T-cell (primary cell): ENCODE results near the gene BEX3. TPM values are rescaled to one million over a fixed set of nuclear protein-coding genes. Genes with fewer than 3 reads are reported as not detected.
"Not testable (repeated sequence)": the region's sequence is repeated elsewhere in the genome, so short reads cannot be mapped to it uniquely, and the experiment has no call there.

Experiments used
- ATAC-seq, 4 experiments: fragments of 200-7000 bp in 3 of 4; fragments of 150-1000 bp in 1 of 4; cut with Tn5 transposase; replicated peaks in 1 of 4; 1 replicate in 3 of 4; 2 replicates in 1 of 4; pipeline ENCODE4 v1.10.0; 2021; ENCODE audit warnings: moderate library complexity in 3 of 4, mild to moderate bottlenecking in 2 of 4, moderate number of reproducible peaks in 1 of 4
- CTCF ChIA-PET, 2 donors: fragments of 300-600 bp; sonication (Branson Sonifier 250); formaldehyde crosslinking; loops; one replicate each; lab custom pipeline; 2022; ENCODE audit warnings: antibody characterized with exemption in 2 of 2; lab: Charles Lee
- POLR2A ChIA-PET, 2 donors: fragments of 300-600 bp; sonication (Branson Sonifier 250); formaldehyde crosslinking; loops; one replicate each; lab custom pipeline; 2022; ENCODE audit warnings: antibody characterized with exemption in 2 of 2; lab: Charles Lee
- DNase-seq, 35 experiments: peaks; one replicate each; pipeline versions ENCODE4 v3.0.0 to v3.0.0-alpha.2; 2013 to 2023
- H3K27ac ChIP-seq: one replicate; pipeline ENCODE4 v1.5.1; 2013; ENCODE audit warnings: low read length
- H3K27me3 ChIP-seq, 2 experiments: replicated peaks in 1 of 2; 1 replicate in 1 of 2; 2 replicates in 1 of 2; pipeline versions ENCODE4 v1.6.1 to v1.7.0; 2013; ENCODE audit warnings: low read length in 1 of 2, mixed read lengths in 1 of 2; ENCODE audit not compliant: control insufficient read depth in 2 of 2, insufficient read depth in 2 of 2; ENCODE audit errors: extremely low read depth in 1 of 2
- H3K36me3 ChIP-seq, 2 donors: 1 replicate in 1 of 2; 2 replicates in 1 of 2; pipeline versions ENCODE4 v1.6.1 to v1.7.0; 2013; ENCODE audit warnings: low read length in 1 of 2; ENCODE audit not compliant: control insufficient read depth in 2 of 2, insufficient read depth in 1 of 2; ENCODE audit errors: extremely low read depth in 1 of 2
- H3K4me1 ChIP-seq, 2 experiments: 1 replicate in 1 of 2; 2 replicates in 1 of 2; pipeline versions ENCODE4 v1.6.1 to v1.7.0; 2013; ENCODE audit warnings: low read length in 2 of 2, mixed read lengths in 1 of 2; ENCODE audit not compliant: insufficient read depth in 2 of 2, control insufficient read depth in 1 of 2; ENCODE audit errors: extremely low read depth in 1 of 2
- H3K4me3 ChIP-seq, 2 donors: 1 replicate in 1 of 2; 2 replicates in 1 of 2; pipeline versions ENCODE4 v1.5.1 to v1.7.0; 2013; ENCODE audit warnings: mild to moderate bottlenecking in 2 of 2, low read length in 1 of 2, moderate library complexity in 1 of 2; ENCODE audit not compliant: control insufficient read depth in 1 of 2; ENCODE audit errors: extremely low read depth in 1 of 2
- H3K9me3 ChIP-seq: 2 replicates; pipeline ENCODE4 v1.7.0; 2013
- H3K27ac Mint-ChIP-seq, 2 donors: one replicate each; pipeline ENCODE4 v1.8.0; 2020 to 2021; ENCODE audit warnings: mild to moderate bottlenecking in 2 of 2, mixed read lengths in 2 of 2
- H3K27me3 Mint-ChIP-seq, 2 donors: one replicate each; pipeline ENCODE4 v1.8.0; 2021 to 2022; ENCODE audit warnings: mixed read lengths in 2 of 2
- H3K36me3 Mint-ChIP-seq: one replicate; pipeline ENCODE4 v1.8.0; 2021; ENCODE audit warnings: mixed read lengths
- H3K4me1 Mint-ChIP-seq, 3 donors: one replicate each; pipeline ENCODE4 v1.8.0; 2020 to 2022; ENCODE audit warnings: mixed read lengths in 3 of 3, mild to moderate bottlenecking in 1 of 3
- H3K4me3 Mint-ChIP-seq, 3 donors: one replicate each; pipeline ENCODE4 v1.8.0; 2020 to 2022; ENCODE audit warnings: mild to moderate bottlenecking in 3 of 3, mixed read lengths in 3 of 3, moderate library complexity in 3 of 3
- H3K9me3 Mint-ChIP-seq, 3 donors: one replicate each; pipeline ENCODE4 v1.8.0; 2020 to 2022; ENCODE audit warnings: mixed read lengths in 3 of 3
- WGBS: methylation state at CpG from one replicate; pipeline ENCODE4 v1.1.5; 2013; ENCODE audit warnings: missing lambda C conversion rate; ENCODE audit not compliant: insufficient coverage; 5-methylcytosine and 5-hydroxymethylcytosine counted together
- total RNA-seq, 35 experiments: library from RNA in 6 of 35; stranded (reverse) in 6 of 35; fragments of 120-200 nt in 1 of 35; gene quantifications; one replicate each; pipeline versions ENCODE4 v1.2.1 to v1.2.4 and lab custom pipeline; 2013 to 2026

The BEX3 gene
- total RNA-seq, 5 donors from 2014 or later (not counting 1 experiment from before 2014, with no cell fraction given) = 17.7 to 41.5 (median 27.7) TPM

DNA sequence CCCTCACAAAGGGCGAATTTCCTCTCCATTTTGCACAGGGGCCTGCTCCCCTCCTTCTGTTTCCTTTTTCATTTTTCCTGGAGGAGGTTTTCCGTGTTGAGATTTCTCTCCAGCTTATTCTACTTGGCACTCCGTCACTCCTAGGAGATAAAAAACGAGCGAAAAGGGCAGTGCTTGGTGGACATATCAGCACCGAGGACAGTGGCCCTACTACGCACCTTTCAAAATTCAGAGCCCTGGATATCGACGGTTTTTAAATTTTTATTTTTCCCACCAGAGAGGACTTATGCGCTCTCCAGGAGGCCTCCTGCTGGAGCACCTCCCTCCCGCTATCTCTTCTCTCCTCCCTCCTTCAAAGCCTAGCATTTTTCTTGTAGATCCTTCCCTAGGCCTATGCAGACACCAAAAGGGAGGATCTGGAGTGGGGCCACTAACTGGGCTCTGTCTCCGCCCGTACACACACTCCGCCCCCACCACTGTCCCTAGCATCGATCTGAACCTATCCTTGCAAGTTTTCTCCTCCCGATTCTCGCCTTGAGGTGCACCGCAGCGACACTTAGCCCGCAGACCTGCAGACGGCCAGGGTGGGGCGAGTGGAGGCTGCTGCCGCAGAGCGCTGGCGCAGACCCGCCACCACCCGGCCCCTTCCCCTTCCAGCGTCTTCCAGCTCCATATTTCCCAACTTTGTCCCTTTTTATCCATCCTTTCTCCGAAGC, 28.5 kb upstream of the BEX3 start:
- no peaks in the 10 kb centered on the region for H3K9me3 Mint-ChIP-seq
- POLR2A ChIA-PET = no interaction called here
- ATAC-seq = no peak
- whole genome bisulfite sequencing = 86% methylated on average over 10 of the region's 29 CpGs
- H3K36me3 ChIP-seq = no peaks in the 10 kb centered on the region
- no peak overlapping the region for H3K4me3 Mint-ChIP-seq
- H3K27me3 ChIP-seq = peaks cover 0 to 3% of the 10 kb centered on the region in 2 experiments
- no peaks in the 10 kb centered on the region for H3K36me3 Mint-ChIP-seq
- H3K27ac Mint-ChIP-seq = no peak overlapping the region
- CTCF ChIA-PET = no interaction called here
- H3K4me3 ChIP-seq = no peak overlapping the region
- H3K27ac ChIP-seq = no peak overlapping the region
- peaks cover 0 to 4% (median 4%) of the 10 kb centered on the region in 3 donors for H3K4me1 Mint-ChIP-seq
- no peaks in the 10 kb centered on the region for H3K9me3 ChIP-seq
- no peak for DNase-seq
- peaks cover 4 to 30% of the 10 kb centered on the region in 2 donors for H3K27me3 Mint-ChIP-seq
- H3K4me1 ChIP-seq = no peaks in the 10 kb centered on the region

DNA sequence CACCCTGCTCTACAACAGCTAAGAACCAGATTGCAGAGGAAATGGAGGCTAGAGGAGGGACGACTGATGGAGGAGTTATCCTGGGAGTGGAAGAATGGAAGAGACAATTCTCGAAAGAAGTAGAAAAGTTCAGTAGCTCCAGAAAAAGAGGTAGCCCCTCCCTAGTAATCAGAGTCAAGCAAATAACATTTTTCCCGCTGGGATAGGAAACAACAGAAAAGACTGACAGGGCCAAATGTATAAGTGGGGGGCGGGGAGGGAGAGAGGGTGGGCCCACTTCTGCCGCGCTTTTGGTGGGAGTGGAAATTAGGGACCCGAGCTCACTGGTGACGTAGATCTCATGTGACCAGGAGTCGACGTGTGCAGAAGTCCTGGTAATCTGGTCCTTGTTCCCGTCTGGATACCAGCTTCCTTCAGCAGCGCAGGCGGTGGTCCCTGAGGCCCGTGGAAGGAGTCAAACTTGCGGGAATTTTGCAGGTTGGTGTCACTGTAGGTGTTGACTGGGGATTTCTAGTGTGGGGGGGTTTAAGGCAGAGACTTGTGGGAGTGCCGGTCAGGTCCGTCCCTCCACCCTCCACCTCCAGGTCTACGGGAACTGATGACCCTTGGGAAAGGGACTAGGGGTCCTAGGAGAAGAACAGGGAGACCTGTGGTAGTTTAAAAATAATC, 20.1 kb upstream of the BEX3 start, which contains the start of gene TCEAL9:
Gene TCEAL9, plus strand, starts transcription at position 377 of the 669 bp plus-strand sequence. CDS start 1,179 bp downstream, outside the sequence.
- DNase-seq = peak in 1 of 35 experiments; percentile 12
- Mint-ChIP-seq H3K27ac (peak within 1 kb of the TSS in 1 of 2 donors; percentile 75), H3K4me1 (peaks cover 5 to 13% (median 11%) of the 10 kb centered on the region in 3 donors), H3K27me3 (peaks cover 5 to 17% of the 10 kb centered on the region in 2 donors), H3K9me3 (no peaks in the 10 kb centered on the region), H3K36me3 (no peaks in the 10 kb centered on the region), H3K4me3 (peak within 1 kb of the TSS; percentile 74 to 86 (median 78))
- H3K9me3 ChIP-seq = no peaks in the 10 kb centered on the region
- 0% methylated on average over 9 of the region's 18 CpGs for WGBS
- H3K27me3 ChIP-seq = no peaks in the 10 kb centered on the region
- H3K4me3 ChIP-seq = peak within 1 kb of the TSS; percentile 54 to 88
- CTCF ChIA-PET = interaction anchor here in 1 of 2 donors (0.9 kb wide), 1 partner anchor 108 kb away, joined by 3 read pairs; no protein-coding TSS in a partner anchor
- no peak for ATAC-seq
- no peaks in the 10 kb centered on the region for H3K36me3 ChIP-seq
- H3K4me1 ChIP-seq = peaks cover 0 to 13% of the 10 kb centered on the region in 2 experiments
- POLR2A ChIA-PET = interaction anchor here (0.7 to 1.1 kb wide), 2 partner anchors 18 to 329 kb away, joined by 3 to 4 read pairs; no protein-coding TSS in a partner anchor
- H3K27ac ChIP-seq = no peak within 1 kb of the TSS

DNA sequence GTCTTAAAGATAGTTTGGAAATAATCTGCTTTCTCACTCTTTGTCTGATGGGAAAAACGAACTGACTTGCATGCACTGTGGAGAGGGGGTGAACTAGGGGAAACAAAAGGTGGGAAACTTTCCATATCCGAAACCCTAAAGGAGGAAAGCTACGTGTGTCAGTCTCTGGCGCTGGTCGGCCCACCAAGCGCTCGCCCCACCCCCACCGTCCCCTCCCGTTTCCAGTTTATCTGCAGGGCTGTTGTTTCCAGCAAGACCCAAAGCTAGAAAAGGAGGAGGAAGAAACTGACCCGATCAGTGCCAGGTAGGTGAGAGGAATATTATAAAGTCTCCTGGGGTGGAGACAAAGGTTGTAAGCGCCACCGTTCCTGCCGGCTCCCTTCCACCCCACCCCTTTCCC, 19.5 kb upstream of the BEX3 start:
- CTCF ChIA-PET = no interaction called here
- DNase-seq (peak in 1 of 35 experiments; percentile 8), ATAC-seq (no peak)
- no peaks in the 10 kb centered on the region for H3K9me3 Mint-ChIP-seq
- peak overlapping the region; percentile 74 to 86 (median 78) for H3K4me3 Mint-ChIP-seq
- POLR2A ChIA-PET = interaction anchor here (0.7 to 1.1 kb wide), 2 partner anchors 19 to 328 kb away, joined by 3 to 4 read pairs; no protein-coding TSS in a partner anchor
- no peak overlapping the region for H3K27ac Mint-ChIP-seq
- peak overlapping the region; percentile 54 to 88 for H3K4me3 ChIP-seq
- no peaks in the 10 kb centered on the region for H3K36me3 Mint-ChIP-seq
- peaks cover 5 to 13% (median 11%) of the 10 kb centered on the region in 3 donors for H3K4me1 Mint-ChIP-seq
- H3K27ac ChIP-seq = no peak overlapping the region
- H3K4me1 ChIP-seq = peaks cover 0 to 13% of the 10 kb centered on the region in 2 experiments
- H3K9me3 ChIP-seq = no peaks in the 10 kb centered on the region
- WGBS = no CpG with 5 or more reads among the region's 13 CpGs
- H3K27me3 ChIP-seq = no peaks in the 10 kb centered on the region
- H3K36me3 ChIP-seq = no peaks in the 10 kb centered on the region
- peaks cover 5 to 17% of the 10 kb centered on the region in 2 donors for H3K27me3 Mint-ChIP-seq

DNA sequence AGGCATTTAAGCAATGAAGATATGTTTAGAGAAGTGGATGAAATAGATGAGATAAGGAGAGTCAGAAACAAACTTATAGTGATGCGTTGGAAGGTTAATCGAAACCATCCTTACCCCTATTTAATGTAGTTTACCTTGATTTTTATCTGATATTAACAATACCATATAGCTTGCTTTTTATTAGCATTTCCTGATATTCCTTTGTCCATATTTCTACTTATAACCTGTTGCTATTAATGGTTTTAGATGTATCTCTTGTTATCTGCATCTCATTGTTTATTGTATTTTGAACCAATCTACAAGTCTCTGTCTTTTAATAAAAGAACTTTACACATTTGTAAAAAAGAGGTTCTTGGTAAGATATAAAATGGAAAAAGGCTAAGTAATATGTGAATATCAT, 18.5 kb upstream of the BEX3 start:
- Mint-ChIP-seq H3K27ac (no peak overlapping the region), H3K9me3 (no peaks in the 10 kb centered on the region), H3K36me3 (no peaks in the 10 kb centered on the region), H3K4me1 (peaks cover 5 to 13% (median 11%) of the 10 kb centered on the region in 3 donors), H3K4me3 (peak overlapping the region in 1 of 3 donors; percentile 10), H3K27me3 (peaks cover 5 to 17% of the 10 kb centered on the region in 2 donors)
- peaks cover 0 to 13% of the 10 kb centered on the region in 2 experiments for H3K4me1 ChIP-seq
- H3K36me3 ChIP-seq = no peaks in the 10 kb centered on the region
- H3K9me3 ChIP-seq = no peaks in the 10 kb centered on the region
- no CpG with 5 or more reads among the region's 2 CpGs for WGBS
- no peak overlapping the region for H3K27ac ChIP-seq
- no peak overlapping the region for H3K4me3 ChIP-seq
- POLR2A ChIA-PET = no interaction called here
- CTCF ChIA-PET = interaction anchor here in 1 of 2 donors (1.0 kb wide), 1 partner anchor 17 kb away, joined by 7 read pairs; no protein-coding TSS in a partner anchor
- no peak for ATAC-seq
- H3K27me3 ChIP-seq = no peaks in the 10 kb centered on the region
- no peak for DNase-seq

DNA sequence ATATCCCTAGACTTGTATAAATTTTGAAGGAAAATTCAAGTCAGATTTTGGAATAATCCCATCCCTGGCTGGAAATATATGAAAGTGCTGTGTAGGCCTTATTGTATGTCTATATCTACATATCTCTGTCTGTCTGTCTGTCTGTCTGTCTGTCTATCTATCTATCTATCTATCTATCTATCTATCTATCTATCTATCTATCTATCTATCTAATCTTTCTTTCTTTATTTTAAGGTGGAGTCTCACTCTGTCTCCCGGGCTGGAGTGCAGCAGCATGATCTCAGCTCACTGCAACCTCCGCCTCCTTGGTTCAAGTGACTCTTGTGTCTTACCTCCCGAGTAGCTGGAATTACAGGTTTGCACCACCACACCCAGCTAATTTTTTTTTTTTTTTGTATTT, 16.7 kb upstream of the BEX3 start:
- H3K4me1 Mint-ChIP-seq = peaks cover 5 to 13% (median 11%) of the 10 kb centered on the region in 3 donors
- POLR2A ChIA-PET = not testable (repeated sequence)

DNA sequence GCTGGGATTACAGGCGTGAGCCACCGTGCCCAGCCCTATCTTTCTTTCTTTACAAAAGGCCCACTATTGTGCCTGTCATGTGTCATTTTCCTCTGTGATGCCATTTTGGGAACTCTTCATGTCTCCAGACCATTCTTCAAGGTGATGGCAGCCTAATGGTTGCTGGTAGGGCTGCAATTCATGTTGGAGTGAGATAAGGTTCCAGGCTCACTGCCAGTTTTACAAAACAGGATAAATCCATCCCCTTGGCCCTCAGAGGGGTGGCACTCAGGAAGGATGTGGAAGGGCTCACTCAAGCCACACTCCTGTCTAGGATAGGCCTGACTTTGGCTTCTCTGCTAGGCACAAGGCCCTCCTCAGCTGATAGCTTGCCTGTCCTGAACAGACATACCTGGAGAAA, 16.2 kb upstream of the BEX3 start:
- WGBS = no CpG with 5 or more reads among the region's 2 CpGs

More for the DNA sequence above, 16.7 kb upstream of the BEX3 start:
- peaks cover 0 to 13% of the 10 kb centered on the region in 2 experiments for H3K4me1 ChIP-seq
- CTCF ChIA-PET, H3K4me3 Mint-ChIP-seq, H3K4me3 ChIP-seq, H3K36me3 Mint-ChIP-seq, H3K9me3 ChIP-seq, H3K27ac Mint-ChIP-seq, H3K9me3 Mint-ChIP-seq, H3K27me3 ChIP-seq, H3K27ac ChIP-seq, DNase-seq, H3K36me3 ChIP-seq, ATAC-seq, H3K27me3 Mint-ChIP-seq: not testable (repeated sequence)
- no CpG with 5 or more reads among the region's 3 CpGs for WGBS

More for the DNA sequence above, 16.2 kb upstream of the BEX3 start:
- Histone ChIP-seq H3K4me1 (peaks cover 0 to 13% of the 10 kb centered on the region in 2 experiments), H3K27ac (no peak overlapping the region), H3K27me3 (no peaks in the 10 kb centered on the region), H3K9me3 (no peaks in the 10 kb centered on the region), H3K36me3 (no peaks in the 10 kb centered on the region), H3K4me3 (no peak overlapping the region)
- Mint-ChIP-seq H3K9me3 (no peaks in the 10 kb centered on the region), H3K27me3 (peaks cover 2 to 10% of the 10 kb centered on the region in 2 donors), H3K27ac (no peak overlapping the region), H3K36me3 (no peaks in the 10 kb centered on the region), H3K4me1 (peaks cover 5 to 13% (median 11%) of the 10 kb centered on the region in 3 donors), H3K4me3 (no peak overlapping the region)
- POLR2A ChIA-PET = no interaction called here
- no peak for ATAC-seq
- CTCF ChIA-PET = no interaction called here
- DNase-seq = no peak
